DND-41 (cell line): Measurements from ENCODE around the gene TMPO.
"Not testable (repeated sequence)": the region's sequence is repeated elsewhere in the genome, so short reads cannot be mapped to it uniquely, and the experiment has no call there.

Experiments
- ATAC-seq: fragments of 200-7000 bp; cut with Tn5 transposase; 3 replicates; pipeline ENCODE4 v1.9.1; 2021; ENCODE audit warnings: low read depth; ENCODE audit not compliant: insufficient read depth
- DNase-seq: peaks from one replicate; pipeline ENCODE4 v3.0.0-alpha.2; 2020
- H2AFZ ChIP-seq: 2 replicates; pipeline ENCODE4 v1.6.0; 2012; ENCODE audit warnings: low read depth, low read length
- H3K27ac ChIP-seq: 2 replicates; pipeline ENCODE4 v1.5.1; 2012; ENCODE audit warnings: low read length, inconsistent platforms
- H3K27me3 ChIP-seq: fragments of 200-600 bp; sonication (generic); 2 replicates; pipeline ENCODE4 v1.6.0; 2012; ENCODE audit warnings: low read length, mild to moderate bottlenecking, inconsistent platforms; ENCODE audit not compliant: insufficient read depth, poor library complexity
- H3K36me3 ChIP-seq: 2 replicates; pipeline ENCODE4 v1.5.1; 2012; ENCODE audit warnings: low read length, inconsistent platforms; ENCODE audit not compliant: insufficient read depth
- H3K4me1 ChIP-seq: 2 replicates; pipeline ENCODE4 v1.5.1; 2012; ENCODE audit warnings: mild to moderate bottlenecking, low read length; ENCODE audit not compliant: insufficient read depth
- H3K4me2 ChIP-seq: 2 replicates; pipeline ENCODE4 v1.6.0; 2012; ENCODE audit warnings: mild to moderate bottlenecking, moderate library complexity, low read length, inconsistent platforms; ENCODE audit not compliant: insufficient read depth
- H3K4me3 ChIP-seq, 2 experiments: fragments of 200-600 bp in 1 of 2; shearing (Covaris generic) in 1 of 2; 2 replicates each; pipeline ENCODE4 v1.5.1; 2012 to 2016; ENCODE audit warnings: inconsistent platforms in 2 of 2, low read length in 2 of 2, mild to moderate bottlenecking in 2 of 2, low read depth in 1 of 2, moderate library complexity in 1 of 2
- H3K79me2 ChIP-seq: 2 replicates; pipeline ENCODE4 v1.6.0; 2012; ENCODE audit warnings: low read length, inconsistent platforms; ENCODE audit not compliant: insufficient read depth
- H3K9ac ChIP-seq: 2 replicates; pipeline ENCODE4 v1.6.0; 2012; ENCODE audit warnings: low read depth, mild to moderate bottlenecking, inconsistent platforms, low read length, moderate library complexity
- H3K9me3 ChIP-seq: 2 replicates; pipeline ENCODE4 v1.5.1; 2012; ENCODE audit warnings: low read length, moderate library complexity, mild to moderate bottlenecking, inconsistent platforms; ENCODE audit not compliant: insufficient read depth, severe bottlenecking
- H4K20me1 ChIP-seq: 2 replicates; pipeline ENCODE4 v1.6.0; 2012; ENCODE audit warnings: low read length; ENCODE audit not compliant: insufficient read depth
- EZH2 ChIP-seq: IDR thresholded peaks from 3 replicates; pipeline ENCODE4 v1.6.1; 2012; ENCODE audit warnings: borderline replicate concordance, low read depth, mild to moderate bottlenecking, moderate library complexity, low read length, inconsistent platforms; ENCODE audit not compliant: severe bottlenecking
- TF ChIP-seq, protein P1 (sequence below): IDR thresholded peaks from 2 replicates; pipeline ENCODE4 v1.5.1; 2012; ENCODE audit warnings: borderline replicate concordance, low read length, moderate library complexity, mild to moderate bottlenecking; ENCODE audit not compliant: poor library complexity, severe bottlenecking; ENCODE audit errors: extremely low read depth

TMPO gene

DNA sequence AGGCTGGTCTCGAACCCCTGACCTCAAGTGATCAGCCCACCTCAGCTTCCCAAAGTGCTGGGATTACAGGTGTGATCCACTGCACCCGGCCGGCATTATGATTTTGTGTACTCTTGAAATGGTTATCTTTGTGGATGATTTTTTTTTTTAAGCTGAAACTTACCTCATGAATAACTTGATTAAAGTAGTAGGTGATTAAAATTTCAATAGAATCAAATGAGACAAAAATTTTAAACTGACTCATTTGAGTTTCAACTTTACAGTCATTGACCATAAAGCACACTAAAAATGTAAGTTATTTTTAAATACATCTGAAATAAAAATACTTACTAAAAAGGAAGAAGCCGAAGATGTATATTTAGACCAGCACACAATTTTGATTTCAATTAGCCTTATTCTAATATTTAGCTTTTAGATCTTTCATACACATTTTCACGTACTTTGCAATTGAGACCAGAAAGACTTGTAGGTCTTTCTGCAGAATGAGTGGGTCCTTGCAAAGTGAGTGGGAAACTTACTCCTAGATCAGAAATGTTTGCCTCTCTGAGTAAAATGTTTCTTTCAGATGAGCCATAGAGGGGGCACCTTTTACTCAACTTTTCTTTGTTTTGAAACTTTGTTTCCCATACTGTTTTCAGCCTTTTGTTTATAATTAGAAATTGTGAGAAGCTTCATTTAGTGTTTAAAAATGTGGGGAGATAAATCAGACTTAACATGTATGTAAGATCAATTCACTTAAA is 34.2 kb downstream of the TMPO start:
- DNase-seq = no peak
- Histone ChIP-seq H3K4me1 (no peaks in the 10 kb centered on the region), H3K27me3 (no peaks in the 10 kb centered on the region), H3K79me2 (peaks cover 13% of the 10 kb centered on the region), H3K9ac (no peak overlapping the region), H3K9me3 (no peaks in the 10 kb centered on the region), H3K27ac (no peak overlapping the region), H4K20me1 (peaks cover 21% of the 10 kb centered on the region), H3K36me3 (peaks cover 66% of the 10 kb centered on the region), H2AFZ (no peak overlapping the region), H3K4me2 (no peak overlapping the region), H3K4me3 (no peak overlapping the region)
- TF ChIP-seq, protein P1, sequence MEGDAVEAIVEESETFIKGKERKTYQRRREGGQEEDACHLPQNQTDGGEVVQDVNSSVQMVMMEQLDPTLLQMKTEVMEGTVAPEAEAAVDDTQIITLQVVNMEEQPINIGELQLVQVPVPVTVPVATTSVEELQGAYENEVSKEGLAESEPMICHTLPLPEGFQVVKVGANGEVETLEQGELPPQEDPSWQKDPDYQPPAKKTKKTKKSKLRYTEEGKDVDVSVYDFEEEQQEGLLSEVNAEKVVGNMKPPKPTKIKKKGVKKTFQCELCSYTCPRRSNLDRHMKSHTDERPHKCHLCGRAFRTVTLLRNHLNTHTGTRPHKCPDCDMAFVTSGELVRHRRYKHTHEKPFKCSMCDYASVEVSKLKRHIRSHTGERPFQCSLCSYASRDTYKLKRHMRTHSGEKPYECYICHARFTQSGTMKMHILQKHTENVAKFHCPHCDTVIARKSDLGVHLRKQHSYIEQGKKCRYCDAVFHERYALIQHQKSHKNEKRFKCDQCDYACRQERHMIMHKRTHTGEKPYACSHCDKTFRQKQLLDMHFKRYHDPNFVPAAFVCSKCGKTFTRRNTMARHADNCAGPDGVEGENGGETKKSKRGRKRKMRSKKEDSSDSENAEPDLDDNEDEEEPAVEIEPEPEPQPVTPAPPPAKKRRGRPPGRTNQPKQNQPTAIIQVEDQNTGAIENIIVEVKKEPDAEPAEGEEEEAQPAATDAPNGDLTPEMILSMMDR = no peak
- no peak for TF ChIP-seq EZH2
- no peak for ATAC-seq

DNA sequence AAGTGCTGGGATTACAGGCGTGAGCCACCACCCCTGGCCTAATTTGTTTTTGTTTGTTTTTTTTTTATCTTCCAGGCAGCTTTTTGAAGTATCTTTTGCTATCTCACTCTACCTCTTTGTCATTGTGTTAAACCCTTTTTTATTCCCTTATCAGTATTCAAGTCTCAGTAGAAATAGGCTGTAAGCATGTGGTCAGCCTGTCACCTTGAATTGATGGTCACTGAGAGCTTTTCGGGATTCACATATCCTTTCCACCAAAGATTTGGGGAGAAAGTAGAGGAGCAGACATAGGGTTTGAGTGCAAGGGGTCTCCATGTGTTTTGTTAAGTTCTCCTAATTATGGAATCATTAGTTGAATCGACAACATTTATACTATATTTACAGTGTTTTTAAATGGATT is 36.4 kb downstream of the TMPO start:
- TF ChIP-seq EZH2 = no peak
- TF ChIP-seq, protein P1 = no peak
- Histone ChIP-seq H3K27me3 (no peaks in the 10 kb centered on the region), H3K9ac (no peak overlapping the region), H3K79me2 (no peaks in the 10 kb centered on the region; the same call in 1 of the 2 replicates), H4K20me1 (peaks cover 17% of the 10 kb centered on the region), H3K36me3 (peaks cover 45% of the 10 kb centered on the region), H3K4me1 (no peaks in the 10 kb centered on the region), H2AFZ (no peak overlapping the region), H3K4me3 (no peak overlapping the region), H3K27ac (no peak overlapping the region), H3K9me3 (no peaks in the 10 kb centered on the region), H3K4me2 (no peak overlapping the region)
- no peak for DNase-seq
- ATAC-seq = no peak

DNA sequence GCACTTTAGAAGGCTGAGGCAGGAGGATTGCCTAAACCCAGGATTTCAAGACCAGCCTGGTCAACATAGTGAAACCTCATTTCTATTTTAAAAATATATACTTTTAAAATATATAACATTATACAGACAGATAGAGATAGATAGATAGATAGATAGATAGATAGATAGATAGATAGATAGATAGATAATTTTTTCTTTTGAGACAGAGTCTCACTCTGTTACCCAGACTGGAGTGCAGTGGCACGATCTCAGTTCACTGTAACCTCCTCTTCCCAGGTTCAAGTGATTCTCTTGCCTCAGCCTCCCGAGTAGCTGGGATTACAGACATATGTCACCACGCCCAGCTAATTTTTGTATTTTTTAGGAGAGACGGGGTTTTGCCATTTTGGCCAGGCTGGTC is 42.7 kb downstream of the TMPO start:
- not testable (repeated sequence) for H3K27me3 ChIP-seq

DNA sequence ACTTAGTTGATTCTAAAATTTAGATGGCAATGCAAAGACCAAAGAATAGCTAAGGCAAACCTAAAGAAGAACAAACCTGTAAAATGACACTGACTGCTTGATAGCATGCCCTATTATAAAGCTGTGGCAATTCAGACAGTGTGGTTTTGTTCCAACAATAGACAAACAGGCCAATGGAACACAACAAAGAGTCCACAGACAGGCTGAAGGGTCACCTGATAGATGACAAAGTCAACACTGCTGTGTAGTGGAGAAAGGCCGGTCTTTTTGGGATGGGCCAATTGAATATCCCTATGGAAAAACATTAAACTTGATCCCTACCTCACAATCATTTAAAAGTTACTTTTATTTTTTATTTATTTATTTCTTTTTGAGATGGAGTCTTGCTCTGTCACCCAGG is 44.3 kb downstream of the TMPO start:
- Histone ChIP-seq H3K79me2 (no peaks in the 10 kb centered on the region), H3K4me3 (no peak overlapping the region), H3K27ac (no peak overlapping the region), H3K4me2 (no peak overlapping the region), H3K36me3 (no peaks in the 10 kb centered on the region), H2AFZ (no peak overlapping the region), H3K9ac (no peak overlapping the region), H3K9me3 (no peaks in the 10 kb centered on the region), H4K20me1 (no peaks in the 10 kb centered on the region), H3K4me1 (no peaks in the 10 kb centered on the region), H3K27me3 (no peaks in the 10 kb centered on the region)
- ATAC-seq (no peak), DNase-seq (no peak)
- no peak for TF ChIP-seq EZH2
- TF ChIP-seq, protein P1 = no peak

More for the DNA sequence above, 42.7 kb downstream of the TMPO start:
- not testable (repeated sequence) for DNase-seq, H3K79me2 ChIP-seq, H3K27ac ChIP-seq, ATAC-seq, H4K20me1 ChIP-seq, H3K4me3 ChIP-seq, H2AFZ ChIP-seq, H3K4me2 ChIP-seq, H3K9me3 ChIP-seq, H3K4me1 ChIP-seq, H3K36me3 ChIP-seq, H3K9ac ChIP-seq
